Mucosa of stomach (tissue), 1 donor: ENCODE data around the gene LRP1.
"Not testable (repeated sequence)": the region's sequence is repeated elsewhere in the genome, so short reads cannot be mapped to it uniquely, and the experiment has no call there.

Experiments
- H3K27me3 ChIP-seq: one replicate; pipeline ENCODE4 v1.7.0; 2013; ENCODE audit warnings: mild to moderate bottlenecking, low read length; ENCODE audit not compliant: control insufficient read depth, insufficient read depth
- H3K36me3 ChIP-seq: one replicate; pipeline ENCODE4 v1.7.0; 2013; ENCODE audit warnings: low read length; ENCODE audit not compliant: control insufficient read depth, insufficient read depth
- H3K4me1 ChIP-seq: one replicate; pipeline ENCODE4 v1.7.0; 2013; ENCODE audit warnings: mild to moderate bottlenecking, low read length; ENCODE audit not compliant: control insufficient read depth, insufficient read depth
- H3K4me3 ChIP-seq: one replicate; pipeline ENCODE4 v1.7.0; 2013; ENCODE audit warnings: low read length
- H3K9ac ChIP-seq: one replicate; pipeline ENCODE4 v1.7.0; 2013; ENCODE audit warnings: mild to moderate bottlenecking, low read length, moderate library complexity
- H3K9me3 ChIP-seq: one replicate; pipeline ENCODE4 v1.7.0; 2013; ENCODE audit warnings: mild to moderate bottlenecking, low read length, moderate library complexity; ENCODE audit not compliant: control insufficient read depth
- donor health status: Pancreatic carcinoma.

The LRP1 gene

DNA sequence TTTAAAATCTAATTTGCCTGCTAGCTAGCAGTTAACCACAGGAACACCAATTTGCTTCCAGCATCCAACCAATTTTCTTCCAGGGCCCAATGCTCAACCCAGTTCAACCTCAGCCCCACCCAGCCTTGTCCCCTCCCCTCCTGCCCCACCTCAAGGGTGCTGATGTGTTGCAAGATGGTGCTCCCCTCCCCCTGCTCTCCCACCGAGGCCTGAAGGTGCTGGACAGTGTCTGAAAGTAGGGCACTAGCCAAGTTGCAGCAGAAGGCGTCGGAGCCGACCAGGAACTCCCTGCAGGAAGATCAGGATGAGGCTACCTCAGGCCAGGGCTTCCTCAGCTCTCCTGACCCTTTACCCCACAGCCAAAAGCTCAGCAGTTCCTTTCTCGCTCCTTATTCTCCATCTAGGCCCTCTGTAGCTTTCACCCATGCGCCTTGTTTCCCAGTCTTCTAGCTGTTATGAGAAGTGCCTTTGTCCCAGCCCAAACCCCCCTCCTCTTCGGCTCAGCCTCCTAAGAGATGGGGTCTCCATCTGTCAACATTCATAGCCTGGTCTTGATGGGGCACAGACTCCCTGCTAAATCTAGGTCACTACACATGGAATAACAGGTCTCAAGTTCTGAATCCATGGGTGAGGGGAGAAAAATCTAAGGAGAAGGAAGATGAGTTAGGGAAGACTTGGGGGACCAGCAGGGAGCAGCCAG, 20.7 kb upstream of the LRP1 start:
- Histone ChIP-seq H3K4me3 (no peak overlapping the region), H3K9me3 (no peaks in the 10 kb centered on the region), H3K4me1 (peaks cover 32% of the 10 kb centered on the region), H3K27me3 (no peaks in the 10 kb centered on the region), H3K36me3 (peaks cover 27% of the 10 kb centered on the region), H3K9ac (peak overlapping the region; percentile 24)

GRCh38 chr12:57109207-57110103, 18.8 kb upstream of the LRP1 start:
- H3K36me3 ChIP-seq: peaks cover 20% of the 10 kb centered on the region
- H3K9me3 ChIP-seq: no peaks in the 10 kb centered on the region
- peaks cover 32% of the 10 kb centered on the region for H3K4me1 ChIP-seq
- peak overlapping the region; percentile 99 for H3K9ac ChIP-seq
- peak overlapping the region; percentile 97 for H3K4me3 ChIP-seq
- no peaks in the 10 kb centered on the region for H3K27me3 ChIP-seq

DNA sequence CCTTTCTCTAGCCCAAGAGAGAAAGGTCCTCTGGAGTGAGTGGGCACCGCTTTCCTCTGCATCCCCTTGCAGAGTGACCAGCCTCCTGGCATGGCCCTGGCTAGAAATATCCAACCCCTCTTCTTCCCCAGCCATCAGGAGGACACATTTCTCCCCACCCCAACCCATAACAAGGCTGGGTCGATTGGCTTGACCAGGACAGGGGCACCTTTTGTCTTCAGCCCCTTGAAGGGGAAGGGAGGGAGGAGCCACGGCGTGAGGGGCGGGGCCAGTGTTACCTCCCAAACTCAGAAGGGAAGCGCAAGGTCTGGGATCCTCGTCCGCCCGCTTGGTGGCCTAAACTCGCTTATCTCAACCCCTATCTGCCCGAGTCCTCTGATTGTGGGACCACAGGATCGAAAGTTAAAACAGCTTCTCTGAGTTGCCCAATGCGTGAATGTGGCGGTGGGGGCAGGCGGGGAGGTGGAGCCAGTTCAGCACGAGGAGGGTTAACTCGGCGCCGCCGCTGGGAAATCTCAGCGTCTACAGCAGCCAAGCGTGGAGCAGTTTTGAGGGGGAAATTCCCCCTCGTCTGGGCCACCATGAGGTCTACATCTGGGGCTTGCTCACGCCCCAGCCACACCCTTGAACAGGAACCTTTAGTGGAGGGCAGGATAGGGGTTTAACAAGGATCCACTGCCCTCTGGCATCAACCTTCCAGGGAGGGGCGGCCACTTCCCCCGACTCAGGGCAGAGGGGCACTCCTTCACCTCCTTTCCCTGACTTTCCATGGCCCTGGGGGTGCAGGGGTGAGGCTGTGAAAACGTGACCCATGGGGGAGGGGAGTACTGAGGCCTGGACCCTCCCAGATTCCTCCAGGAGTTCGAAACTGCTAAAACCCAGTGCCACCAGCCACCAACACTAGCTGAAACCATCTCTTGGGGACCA, 17.9 kb upstream of the LRP1 start:
- peaks cover 32% of the 10 kb centered on the region for H3K4me1 ChIP-seq
- no peaks in the 10 kb centered on the region for H3K9me3 ChIP-seq
- H3K36me3 ChIP-seq: peaks cover 16% of the 10 kb centered on the region
- H3K4me3 ChIP-seq: peak overlapping the region; percentile 97
- H3K9ac ChIP-seq: peak overlapping the region; percentile 99
- H3K27me3 ChIP-seq: no peaks in the 10 kb centered on the region

- Histone ChIP-seq H3K36me3 (peaks cover 7% of the 10 kb centered on the region), H3K4me3 (peak within 1 kb of the TSS; percentile 97), H3K4me1 (peaks cover 32% of the 10 kb centered on the region), H3K27me3 (no peaks in the 10 kb centered on the region), H3K9ac (peak within 1 kb of the TSS; percentile 99), H3K9me3 (no peaks in the 10 kb centered on the region)
These were observed 17.1 kb upstream of the LRP1 start, which contains the start of gene STAT6 for GRCh38 chr12:57111031-57111734. Gene STAT6, minus strand, starts transcription at chr12:57111362. Its CDS starts 3,084 bp downstream, at chr12:57108278.

DNA sequence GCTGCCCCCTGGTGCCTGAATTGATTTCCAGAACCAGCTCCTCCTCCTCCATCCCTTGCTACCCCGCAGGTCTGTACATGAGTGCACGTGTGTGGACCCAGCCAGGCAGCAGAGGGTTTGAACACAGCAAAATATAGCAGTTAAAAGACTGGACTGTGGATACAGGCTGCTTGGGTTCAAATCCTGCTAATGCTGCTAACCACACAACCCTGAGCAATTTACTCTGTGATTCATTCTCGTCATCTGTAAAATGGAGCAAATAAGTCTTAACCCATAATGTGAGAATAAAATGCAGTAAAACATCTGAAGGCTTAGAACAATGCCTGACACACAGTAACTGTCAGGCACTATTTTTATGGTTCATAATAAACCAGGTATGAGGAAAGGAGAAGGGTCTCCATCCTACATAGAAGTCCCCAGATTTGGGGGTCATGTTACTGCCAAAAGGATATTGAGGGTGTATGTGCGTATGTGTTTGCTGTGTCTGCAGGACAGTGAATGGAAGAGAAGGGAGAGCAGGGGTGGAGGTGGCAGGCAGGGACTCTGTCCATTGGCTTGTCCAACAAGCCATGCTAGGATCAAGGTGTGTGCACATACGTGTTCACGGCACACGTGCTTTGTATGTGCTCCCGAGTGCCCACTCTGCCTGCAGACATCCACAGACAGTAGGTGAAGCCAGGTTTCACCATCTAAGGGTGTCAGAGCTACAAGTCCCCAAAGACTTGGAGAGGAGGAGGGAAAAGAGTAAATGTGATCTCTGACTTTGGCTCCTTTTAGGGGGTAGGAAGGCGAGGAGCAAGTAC, 15.6 kb upstream of the LRP1 start:
- Histone ChIP-seq H3K9ac (peak overlapping the region; percentile 99), H3K27me3 (no peaks in the 10 kb centered on the region), H3K4me1 (peaks cover 25% of the 10 kb centered on the region), H3K9me3 (no peaks in the 10 kb centered on the region), H3K4me3 (peak overlapping the region; percentile 97), H3K36me3 (no peaks in the 10 kb centered on the region)

- H3K4me1 ChIP-seq: peaks cover 6% of the 10 kb centered on the region
These were observed 11.6 kb upstream of the LRP1 start for GRCh38 chr12:57116580-57117281.

GRCh38 chr12:57118711-57119271, 9.5 kb upstream of the LRP1 start:
- no peaks in the 10 kb centered on the region for H3K27me3 ChIP-seq
- no peaks in the 10 kb centered on the region for H3K9me3 ChIP-seq
- no peaks in the 10 kb centered on the region for H3K4me1 ChIP-seq
- no peak overlapping the region for H3K4me3 ChIP-seq
- H3K9ac ChIP-seq: no peak overlapping the region
- H3K36me3 ChIP-seq: no peaks in the 10 kb centered on the region

More at GRCh38 chr12:57116580-57117281, 11.6 kb upstream of the LRP1 start:
- Histone ChIP-seq H3K27me3 (no peaks in the 10 kb centered on the region), H3K9ac (no peak overlapping the region), H3K9me3 (no peaks in the 10 kb centered on the region), H3K4me3 (no peak overlapping the region), H3K36me3 (no peaks in the 10 kb centered on the region)

DNA sequence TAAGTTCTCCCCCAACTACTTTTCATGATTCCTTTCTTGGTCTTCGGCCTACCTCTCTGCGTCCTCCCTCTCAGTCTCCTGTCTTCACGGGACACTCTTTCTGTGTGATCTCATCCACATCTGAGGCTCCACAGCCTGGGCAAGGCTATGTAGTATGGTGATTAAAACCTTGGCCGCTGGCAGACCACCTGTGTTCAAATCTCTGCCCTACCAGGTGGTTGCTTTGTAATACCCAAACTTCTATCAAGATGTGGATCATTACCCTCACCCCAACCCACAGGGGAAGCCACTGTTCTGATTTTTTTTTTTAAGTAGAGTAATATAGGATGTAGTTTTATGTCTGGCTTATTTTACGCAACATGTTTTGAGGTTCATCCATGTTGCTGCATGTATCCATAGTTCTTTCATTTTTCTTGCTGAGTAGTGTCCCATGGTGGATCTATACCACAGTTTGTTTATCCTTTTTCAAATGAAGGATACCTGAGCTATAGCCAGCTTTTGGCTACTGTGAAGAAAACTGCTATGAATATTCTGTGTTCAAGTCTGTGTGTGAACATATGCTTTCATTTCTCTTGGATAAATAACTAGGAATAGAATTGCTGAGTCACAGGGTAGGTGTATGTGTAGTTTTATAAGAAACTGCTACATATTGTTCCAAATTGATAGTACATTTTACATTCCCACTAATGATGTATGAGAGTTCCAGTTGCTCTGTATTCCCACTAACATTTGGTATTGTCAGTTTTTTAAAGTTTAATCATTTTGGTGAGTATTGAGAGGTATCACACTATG, 8.8 kb upstream of the LRP1 start:
- no peaks in the 10 kb centered on the region for H3K27me3 ChIP-seq
- no peaks in the 10 kb centered on the region for H3K36me3 ChIP-seq
- H3K4me1 ChIP-seq: no peaks in the 10 kb centered on the region
- no peak overlapping the region for H3K4me3 ChIP-seq
- no peaks in the 10 kb centered on the region for H3K9me3 ChIP-seq
- no peak overlapping the region for H3K9ac ChIP-seq

- H3K27me3 ChIP-seq: not testable (repeated sequence)
These were observed 7.6 kb upstream of the LRP1 start for GRCh38 chr12:57120718-57121117.

More at GRCh38 chr12:57120718-57121117, 7.6 kb upstream of the LRP1 start:
- not testable (repeated sequence) for H3K36me3 ChIP-seq, H3K9ac ChIP-seq, H3K4me3 ChIP-seq, H3K9me3 ChIP-seq, H3K4me1 ChIP-seq
